ENCODE data around the gene ABLIM2. TPM values are rescaled to one million over a fixed set of nuclear protein-coding genes. Genes with fewer than 3 reads are reported as not detected.

Gene ABLIM2
- total and polyA plus RNA-seq, 2 of the 8 experiments (the other 6 are each of a cell fraction or from before 2014, with no cell fraction given) = 2.8 to 3.0 TPM

DNA sequence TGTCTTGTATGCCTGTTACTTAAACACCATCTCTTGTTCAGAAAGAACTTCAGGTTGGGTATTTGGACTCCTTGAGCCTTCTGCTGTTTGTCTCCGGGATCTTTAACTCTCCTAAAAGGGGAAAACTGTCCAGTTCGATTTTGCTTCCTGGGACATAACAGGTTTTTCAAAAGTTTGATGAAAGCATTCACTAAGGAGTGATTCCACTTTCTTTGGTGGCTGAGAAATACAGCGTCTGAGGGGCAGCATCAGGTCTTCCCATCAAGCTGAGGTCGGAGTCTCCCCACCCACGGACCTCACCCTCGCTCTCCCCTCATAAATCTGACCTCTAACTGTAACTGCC, 220.4 kb downstream of the ABLIM2 start:
- no peak overlapping the region for H4K5ac ChIP-seq (ENCODE audit: insufficient read length, low read depth, low read length)
- H3K27ac ChIP-seq (ENCODE audit: low read depth, low read length) = no peak overlapping the region
- no peak for TF ChIP-seq KDM4A (IDR thresholded peaks at IDR 0.05; ENCODE audit: low read depth, low read length, severe bottlenecking)
- TF ChIP-seq SIN3A (conservative IDR thresholded peaks at IDR 0.05 in 1 of 2, IDR thresholded peaks at IDR 0.05 in 1 of 2; ENCODE audit: low read depth in 1 of 2, low read length in 2 of 2) = no peak
- no peak for TF ChIP-seq GTF2F1 (IDR thresholded peaks at IDR 0.05; ENCODE audit: borderline replicate concordance, low read depth, low read length)
- TF ChIP-seq CTBP2 (IDR thresholded peaks at IDR 0.05; ENCODE audit: borderline replicate concordance, insufficient read depth, insufficient read length, low read length) = no peak
- no peak for TF ChIP-seq TAF7 (optimal IDR thresholded peaks at IDR 0.05; ENCODE audit: borderline replicate concordance, low read depth, low read length)

More for the DNA sequence above, 220.4 kb downstream of the ABLIM2 start:
- Histone ChIP-seq H3K18ac (ENCODE audit: extremely low read depth, low read length) (no peak overlapping the region), H4K20me1 (replicated peaks in 1 of 2; ENCODE audit: control insufficient read depth in 1 of 2, insufficient read depth in 2 of 2, low read length in 2 of 2) (peaks cover 0 to 3% of the 10 kb centered on the region in 2 experiments), H3K14ac (ENCODE audit: insufficient read length) (no peak overlapping the region), H3K9ac (replicated peaks in 1 of 4; ENCODE audit: extremely low read depth in 1 of 4, low read depth in 3 of 4, low read length in 3 of 4) (no peak overlapping the region), H4K91ac (replicated peaks; ENCODE audit: insufficient read length, low read length) (no peak overlapping the region), H2BK120ac (replicated peaks; ENCODE audit: low read depth, low read length) (no peak overlapping the region), H3K36me3 (ENCODE audit: control insufficient read depth in 2 of 4, insufficient read depth in 4 of 4, low read length in 3 of 4) (no peaks in the 10 kb centered on the region), H3K4me2 (ENCODE audit: insufficient read depth in 1 of 2, low read depth in 2 of 2, low read length in 2 of 2) (peak overlapping the region; percentile 81 to 88), H3K27me3 (replicated peaks in 1 of 4; ENCODE audit: control insufficient read depth in 3 of 4, extremely low read depth in 1 of 4, insufficient read depth in 3 of 4, low read length in 3 of 4) (no peaks in the 10 kb centered on the region), H2AK5ac (ENCODE audit: low read depth, low read length) (no peak overlapping the region), H2BK20ac (ENCODE audit: low read length) (no peak overlapping the region), H3K4ac (replicated peaks; ENCODE audit: insufficient read length, low read depth, low read length) (no peak overlapping the region), H2BK15ac (ENCODE audit: low read length) (no peak overlapping the region), H3K23me2 (ENCODE audit: low read depth, low read length) (peaks cover 8% of the 10 kb centered on the region; the same call in 1 of the 2 replicates), H3K23ac (ENCODE audit: insufficient read length) (no peak overlapping the region), H3K4me1 (replicated peaks in 1 of 4; ENCODE audit: control insufficient read depth in 3 of 4, insufficient read depth in 4 of 4, low read length in 3 of 4) (peaks cover 8 to 24% (median 12%) of the 10 kb centered on the region in 4 experiments; a peak in 6 of 7 replicates), H2BK5ac (ENCODE audit: low read depth, low read length) (no peak overlapping the region), H2AFZ (ENCODE audit: low read length) (no peak overlapping the region), H3K4me3 (ENCODE audit: extremely low read depth in 1 of 4, insufficient read depth in 2 of 4, low read depth in 3 of 4, low read length in 4 of 4) (peak overlapping the region; percentile 5 to 85 (median 46); a peak in 5 of 8 replicates), H2BK12ac (ENCODE audit: low read depth, low read length) (no peak overlapping the region), H3K9me3 (ENCODE audit: insufficient read depth in 2 of 2, low read depth in 1 of 2, low read length in 1 of 2) (no peaks in the 10 kb centered on the region), H3K79me1 (ENCODE audit: low read depth, low read length) (peaks cover 9% of the 10 kb centered on the region), H4K8ac (ENCODE audit: extremely low read depth, insufficient read depth, low read length) (no peak overlapping the region), H3K56ac (replicated peaks; ENCODE audit: insufficient read length, low read depth, low read length) (no peak overlapping the region), H3K79me2 (ENCODE audit: control insufficient read depth in 1 of 2, insufficient read depth in 2 of 2, low read length in 2 of 2) (peaks cover 0 to 38% of the 10 kb centered on the region in 2 experiments; a peak in 2 of 4 replicates)
- ChIA-PET POLR2A (ENCODE audit: partially characterized antibody) (interaction anchor here (0.6 to 2.6 kb wide), 15 partner anchors 9 to 94 kb away, joined by 3 to 10 read pairs (median 3); no protein-coding TSS in a partner anchor), CTCF (ENCODE audit: partially characterized antibody) (interaction anchor here (0.6 to 4.2 kb wide), 17 partner anchors 8 to 856 kb away, joined by 3 to 38 read pairs (median 5); no protein-coding TSS in a partner anchor)
- no peak for DNase-seq (ENCODE audit: low read depth in 1 of 2, low spot score in 2 of 2)
- whole genome bisulfite sequencing, 2 experiments (ENCODE audit: extremely low coverage in 1 of 2, insufficient coverage in 1 of 2, insufficient read length in 1 of 2, insufficient replicate concordance in 2 of 2, low coverage in 1 of 2, low lambda C conversion rate in 2 of 2, missing lambda C conversion rate in 1 of 2) = 48% methylated on average over 6 of the region's 6 CpGs; no CpG with 5 or more reads in 1 of the 2 experiments
- FAIRE-seq = no peak

All from H1 (cell line).